Choroid plexus epithelial cell (primary cell): ENCODE results near the gene LETM1.

ENCODE experiments used
- DNase-seq: peaks from one replicate; pipeline ENCODE4 v3.0.0-alpha.2; 2010; ENCODE audit warnings: low read depth
- H3K4me3 ChIP-seq: 2 replicates; pipeline ENCODE4 v1.5.1; 2011; ENCODE audit warnings: low read depth, mild to moderate bottlenecking, control low read depth, low read length, moderate library complexity
- CTCF ChIP-seq: conservative IDR thresholded peaks from 2 replicates; pipeline ENCODE4 v1.5.1; 2011; ENCODE audit warnings: low read depth, mild to moderate bottlenecking, control low read depth, inconsistent platforms, low read length, moderate library complexity

The LETM1 gene

GRCh38 chr4:1843852-1844251 lies 12.1 kb downstream of the LETM1 start:
- no peak overlapping the region for H3K4me3 ChIP-seq
- TF ChIP-seq CTCF, result no peak
- DNase-seq, result peak; percentile 82

GRCh38 chr4:1842993-1843448 lies 12.9 kb downstream of the LETM1 start:
- DNase-seq, result peak; percentile 96
- no peak for TF ChIP-seq CTCF
- no peak overlapping the region for H3K4me3 ChIP-seq

- DNase-seq, result peak; percentile 51
- no peak overlapping the region for H3K4me3 ChIP-seq
- peak; percentile 27 for TF ChIP-seq CTCF
Measured at GRCh38 chr4:1842339-1842895, 13.5 kb downstream of the LETM1 start.

GRCh38 chr4:1841887-1842210 lies 14.1 kb downstream of the LETM1 start:
- DNase-seq, result no peak
- no peak for TF ChIP-seq CTCF
- H3K4me3 ChIP-seq, result no peak overlapping the region

GRCh38 chr4:1841201-1841886 lies 14.6 kb downstream of the LETM1 start:
- no peak for TF ChIP-seq CTCF
- H3K4me3 ChIP-seq, result no peak overlapping the region
- DNase-seq, result no peak

- H3K4me3 ChIP-seq, result no peak overlapping the region
- TF ChIP-seq CTCF, result no peak
- DNase-seq, result no peak
Measured at GRCh38 chr4:1839282-1839681, 16.7 kb downstream of the LETM1 start.

- no peak overlapping the region for H3K4me3 ChIP-seq
- TF ChIP-seq CTCF, result no peak
- no peak for DNase-seq
Measured at GRCh38 chr4:1837069-1837468, 18.9 kb downstream of the LETM1 start.
